Left ventricle myocardium inferior (tissue), 1 donor: ENCODE results near the gene RBMS3. TPM values are rescaled to one million over a fixed set of nuclear protein-coding genes. Genes with fewer than 3 reads are reported as not detected.

Experiments
- DNase-seq: peaks from one replicate; pipeline ENCODE4 v3.0.0-alpha.2; 2020
- H3K27ac ChIP-seq: fragments of 200-600 bp; replicated peaks from 2 replicates; pipeline ENCODE4 v1.8.0; 2021
- H3K27me3 ChIP-seq: fragments of 200-600 bp; 2 replicates; pipeline ENCODE4 v1.8.0; 2021; ENCODE audit warnings: low read depth
- H3K36me3 ChIP-seq: fragments of 200-600 bp; 2 replicates; pipeline ENCODE4 v1.8.0; 2021
- H3K4me1 ChIP-seq: fragments of 200-600 bp; 2 replicates; pipeline ENCODE4 v1.8.0; 2021
- H3K4me3 ChIP-seq: fragments of 200-600 bp; 2 replicates; pipeline ENCODE4 v1.8.0; 2021; ENCODE audit warnings: mild to moderate bottlenecking, moderate library complexity
- H3K9me3 ChIP-seq: fragments of 200-600 bp; replicated peaks from 2 replicates; pipeline ENCODE4 v1.8.0; 2021
- intact Hi-C: fragments of 100-400 bp; cut with micrococcal nuclease; formaldehyde crosslinking; loops from one replicate; pipeline ENCODE4 v1.11.0; 2022
- total RNA-seq: library from RNA; stranded (reverse); fragmentation: NEBNext Ultra II Directional; extraction: Animal tissue kit (Norgen Biotek cat#: 25700); gene quantifications from one replicate; pipeline ENCODE4 v1.2.1, GENCODE V29; 2021
- TF ChIP-seq, protein P1 (sequence below): fragments of 200-600 bp; IDR thresholded peaks from 2 replicates; pipeline ENCODE4 v1.8.0; 2021; ENCODE audit warnings: antibody characterized with exemption, mild to moderate bottlenecking, borderline replicate concordance
- donor health status: DM: no; HTN: yes; CAD: no; lungs with severe emphysema.

RBMS3 gene
- total RNA-seq, 1 donor from 2014 or later: 25.3 TPM

- intact Hi-C loops: no loop called here
These were observed 329.9 kb downstream of the RBMS3 start for GRCh38 chr3:29610781-29611180.

GRCh38 chr3:29611252-29611651, 330.4 kb downstream of the RBMS3 start:
- intact Hi-C loops: no loop called here
- H3K4me1 ChIP-seq: peaks cover 9% of the 10 kb centered on the region
- DNase-seq: no peak

More at GRCh38 chr3:29610781-29611180, 329.9 kb downstream of the RBMS3 start:
- TF ChIP-seq, protein P1, sequence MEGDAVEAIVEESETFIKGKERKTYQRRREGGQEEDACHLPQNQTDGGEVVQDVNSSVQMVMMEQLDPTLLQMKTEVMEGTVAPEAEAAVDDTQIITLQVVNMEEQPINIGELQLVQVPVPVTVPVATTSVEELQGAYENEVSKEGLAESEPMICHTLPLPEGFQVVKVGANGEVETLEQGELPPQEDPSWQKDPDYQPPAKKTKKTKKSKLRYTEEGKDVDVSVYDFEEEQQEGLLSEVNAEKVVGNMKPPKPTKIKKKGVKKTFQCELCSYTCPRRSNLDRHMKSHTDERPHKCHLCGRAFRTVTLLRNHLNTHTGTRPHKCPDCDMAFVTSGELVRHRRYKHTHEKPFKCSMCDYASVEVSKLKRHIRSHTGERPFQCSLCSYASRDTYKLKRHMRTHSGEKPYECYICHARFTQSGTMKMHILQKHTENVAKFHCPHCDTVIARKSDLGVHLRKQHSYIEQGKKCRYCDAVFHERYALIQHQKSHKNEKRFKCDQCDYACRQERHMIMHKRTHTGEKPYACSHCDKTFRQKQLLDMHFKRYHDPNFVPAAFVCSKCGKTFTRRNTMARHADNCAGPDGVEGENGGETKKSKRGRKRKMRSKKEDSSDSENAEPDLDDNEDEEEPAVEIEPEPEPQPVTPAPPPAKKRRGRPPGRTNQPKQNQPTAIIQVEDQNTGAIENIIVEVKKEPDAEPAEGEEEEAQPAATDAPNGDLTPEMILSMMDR: no peak
- H3K27me3 ChIP-seq: no peaks in the 10 kb centered on the region
- H3K27ac ChIP-seq: no peak overlapping the region
- no peaks in the 10 kb centered on the region for H3K36me3 ChIP-seq
- H3K9me3 ChIP-seq: no peaks in the 10 kb centered on the region
- H3K4me3 ChIP-seq: no peak overlapping the region
- no peak for DNase-seq
- peaks cover 9% of the 10 kb centered on the region for H3K4me1 ChIP-seq

GRCh38 chr3:29612536-29612935, 331.7 kb downstream of the RBMS3 start:
- Histone ChIP-seq H3K36me3 (no peaks in the 10 kb centered on the region), H3K9me3 (no peaks in the 10 kb centered on the region), H3K27me3 (no peaks in the 10 kb centered on the region), H3K27ac (no peak overlapping the region), H3K4me1 (no peaks in the 10 kb centered on the region), H3K4me3 (no peak overlapping the region)
- intact Hi-C loops: no loop called here
- no peak for DNase-seq
- TF ChIP-seq, protein P1: no peak

More at GRCh38 chr3:29611252-29611651, 330.4 kb downstream of the RBMS3 start:
- no peaks in the 10 kb centered on the region for H3K9me3 ChIP-seq
- no peaks in the 10 kb centered on the region for H3K27me3 ChIP-seq
- H3K4me3 ChIP-seq: no peak overlapping the region
- TF ChIP-seq, protein P1: no peak
- H3K36me3 ChIP-seq: no peaks in the 10 kb centered on the region
- H3K27ac ChIP-seq: no peak overlapping the region

DNA sequence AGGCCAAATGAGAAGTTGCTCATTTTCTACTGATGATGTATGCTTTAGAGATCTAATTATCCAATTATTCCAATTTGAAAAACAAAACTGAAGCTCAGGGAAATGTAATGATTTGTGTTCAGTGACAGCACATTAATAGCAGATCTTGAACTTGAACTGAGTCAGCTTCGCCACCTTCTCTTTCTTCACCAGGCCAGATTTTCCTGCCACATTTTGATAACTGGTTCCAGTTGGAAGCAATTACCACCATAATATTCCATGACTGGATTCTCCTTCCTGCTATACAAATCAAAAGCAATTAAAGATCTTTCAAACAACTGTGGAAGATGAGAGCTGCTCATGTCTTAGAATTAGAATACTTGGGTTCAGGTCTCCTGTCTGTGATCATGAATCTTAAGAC, 334.1 kb downstream of the RBMS3 start:
- DNase-seq: no peak
- TF ChIP-seq, protein P1: no peak
- Histone ChIP-seq H3K27me3 (no peaks in the 10 kb centered on the region), H3K9me3 (no peaks in the 10 kb centered on the region), H3K36me3 (no peaks in the 10 kb centered on the region), H3K27ac (no peak overlapping the region), H3K4me1 (peaks cover 16% of the 10 kb centered on the region), H3K4me3 (no peak overlapping the region)
- intact Hi-C loops: no loop called here

GRCh38 chr3:29618395-29619282, 337.8 kb downstream of the RBMS3 start:
- H3K4me1 ChIP-seq: peaks cover 21% of the 10 kb centered on the region
- TF ChIP-seq, protein P1: no peak
- no peaks in the 10 kb centered on the region for H3K27me3 ChIP-seq
- H3K4me3 ChIP-seq: no peak overlapping the region
- H3K36me3 ChIP-seq: no peaks in the 10 kb centered on the region
- no peaks in the 10 kb centered on the region for H3K9me3 ChIP-seq
- no peak for DNase-seq
- intact Hi-C loops: no loop called here
- H3K27ac ChIP-seq: peak overlapping the region; percentile 54
